ENCODE data around the gene CCDC158. TPM values are rescaled to one million over a fixed set of nuclear protein-coding genes. Genes with fewer than 3 reads are reported as not detected.

CCDC158 gene
- total and polyA plus RNA-seq, 11 donors: 0.01 to 0.75 (median 0.23) TPM; not detected in 2

DNA sequence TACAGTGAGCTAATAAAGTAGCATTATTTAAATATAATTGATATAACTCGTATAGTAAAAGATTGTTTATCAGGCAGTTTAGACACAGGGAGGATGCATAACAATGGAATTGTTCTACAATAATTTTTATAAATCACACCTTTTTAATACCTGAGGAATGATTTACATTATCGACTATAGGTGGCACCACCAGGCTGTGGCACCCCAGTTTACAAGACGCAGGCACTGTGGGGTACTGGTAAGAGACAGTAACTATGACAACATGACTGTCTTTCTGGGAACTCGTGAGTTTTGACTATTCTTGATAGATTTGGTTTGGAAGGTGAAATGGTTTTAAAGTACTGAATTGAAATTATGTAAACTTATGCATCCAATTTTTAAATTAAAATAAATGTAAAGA lies 141.5 kb downstream of the CCDC158 start:
- Histone ChIP-seq H3K9me3 (no peaks in the 10 kb centered on the region), H3K36me3 (no peaks in the 10 kb centered on the region), H3K4me3 (no peak overlapping the region), H3K4me1 (peaks cover 0 to 8% (median 0%) of the 10 kb centered on the region in 12 donors), H3K27ac (no peak overlapping the region), H3K27me3 (no peaks in the 10 kb centered on the region)
- intact Hi-C loops (cut with DNase I): loop anchor here in 1 of 10 donors (10.0 kb wide), 1 partner anchor 115 kb away; no protein-coding TSS in a partner anchor
- ATAC-seq (no peak), DNase-seq (no peak)
- TF ChIP-seq CTCF (IDR thresholded peaks at IDR 0.05): peak in 1 of 12 donors; percentile 16
- no peak for TF ChIP-seq POLR2A (IDR thresholded peaks at IDR 0.05)
- WGBS, 4 donors: 71 to 83% (median 79%) methylated on average over 4 of the region's 4 CpGs

DNA sequence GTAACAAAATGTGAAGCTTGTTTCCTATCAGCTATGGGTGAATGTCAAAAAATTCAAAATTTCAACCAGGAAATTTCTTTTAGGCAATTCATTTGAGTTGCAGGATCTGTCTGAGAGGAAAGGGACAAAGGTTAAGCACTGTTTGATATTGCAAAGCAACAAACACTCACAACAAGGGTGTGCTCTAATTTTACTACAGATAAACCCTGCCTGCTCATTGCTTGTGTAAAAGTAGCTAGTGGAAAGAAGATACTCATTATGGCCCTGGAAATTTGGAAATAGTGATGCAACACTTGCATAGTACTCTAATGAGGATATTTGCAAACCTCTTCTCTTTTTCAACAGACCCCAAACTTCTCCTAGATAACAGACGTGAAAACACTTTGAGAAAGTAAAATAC lies 142.4 kb downstream of the CCDC158 start:
- no peak for ATAC-seq
- Histone ChIP-seq H3K36me3 (no peaks in the 10 kb centered on the region), H3K9me3 (no peaks in the 10 kb centered on the region), H3K4me3 (no peak overlapping the region), H3K27me3 (no peaks in the 10 kb centered on the region), H3K4me1 (peaks cover 0 to 8% (median 0%) of the 10 kb centered on the region in 12 donors), H3K27ac (no peak overlapping the region)
- intact Hi-C loops (cut with DNase I): loop anchor here in 1 of 10 donors (10.0 kb wide), 1 partner anchor 114 kb away; no protein-coding TSS in a partner anchor
- TF ChIP-seq POLR2A (IDR thresholded peaks at IDR 0.05): no peak
- no peak for TF ChIP-seq CTCF (IDR thresholded peaks at IDR 0.05)
- DNase-seq: no peak
- 62 to 76% (median 70%) methylated on average over 1 of the region's 1 CpG for WGBS, 4 donors

DNA sequence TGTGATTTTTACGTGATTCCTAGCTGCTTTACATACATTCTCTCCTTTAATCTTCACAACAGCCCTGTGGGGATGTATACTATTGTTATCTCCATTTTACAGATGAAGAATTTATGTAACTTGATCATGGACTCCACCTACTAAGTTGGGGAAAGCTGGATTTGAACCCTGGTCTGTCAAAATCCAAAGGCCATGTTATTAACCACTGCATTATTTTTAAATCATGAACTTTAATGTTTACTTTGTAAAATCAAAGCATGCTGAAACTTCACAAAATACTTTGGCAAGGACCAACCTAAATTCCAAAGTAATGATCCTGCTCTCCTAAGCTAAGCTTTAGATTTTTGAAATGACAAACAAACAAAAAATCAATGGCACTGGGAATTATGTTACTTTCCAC lies 143.3 kb downstream of the CCDC158 start:
- Histone ChIP-seq H3K27ac (no peak overlapping the region), H3K36me3 (no peaks in the 10 kb centered on the region), H3K27me3 (no peaks in the 10 kb centered on the region), H3K9me3 (no peaks in the 10 kb centered on the region), H3K4me3 (no peak overlapping the region), H3K4me1 (peaks cover 0 to 8% (median 0%) of the 10 kb centered on the region in 12 donors)
- no peak for ATAC-seq
- intact Hi-C loops (cut with DNase I): loop anchor here in 1 of 10 donors (10.0 kb wide), 1 partner anchor 113 kb away; no protein-coding TSS in a partner anchor
- TF ChIP-seq POLR2A (IDR thresholded peaks at IDR 0.05): no peak
- TF ChIP-seq CTCF (IDR thresholded peaks at IDR 0.05): no peak
- 67 to 80% (median 80%) methylated on average over 1 of the region's 1 CpG for WGBS, 4 donors
- no peak for DNase-seq

DNA sequence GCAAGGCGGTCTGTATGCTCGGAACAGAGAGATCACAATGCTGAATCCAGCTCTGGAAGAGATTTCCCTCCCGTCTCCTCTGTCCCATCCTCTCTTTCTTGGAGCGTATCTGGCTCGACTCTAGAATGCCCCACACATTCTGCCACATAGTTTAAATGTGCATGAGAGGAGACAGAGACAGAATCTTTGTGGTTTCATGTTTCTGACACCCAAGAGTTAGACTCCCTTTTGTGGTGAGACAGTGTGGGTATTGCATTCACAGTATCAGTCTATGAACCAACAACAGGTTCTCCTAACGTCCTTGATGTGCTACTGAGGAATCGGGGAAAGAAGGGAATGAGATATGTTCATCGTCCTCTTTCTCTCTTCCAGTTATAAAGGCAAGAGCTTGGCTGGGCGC lies 144.1 kb downstream of the CCDC158 start:
- no peaks in the 10 kb centered on the region for H3K36me3 ChIP-seq
- no peaks in the 10 kb centered on the region for H3K27me3 ChIP-seq
- peaks cover 0 to 8% (median 0%) of the 10 kb centered on the region in 12 donors for H3K4me1 ChIP-seq
- ATAC-seq: no peak
- 86 to 88% (median 88%) methylated on average over 9 of the region's 9 CpGs for WGBS, 4 donors
- TF ChIP-seq POLR2A (IDR thresholded peaks at IDR 0.05) (no peak), CTCF (IDR thresholded peaks at IDR 0.05) (no peak)
- H3K27ac ChIP-seq: no peak overlapping the region
- no peaks in the 10 kb centered on the region for H3K9me3 ChIP-seq
- H3K4me3 ChIP-seq: no peak overlapping the region
- intact Hi-C loops (cut with DNase I): loop anchor here in 1 of 10 donors (10.0 kb wide), 1 partner anchor 112 kb away; no protein-coding TSS in a partner anchor
- DNase-seq: no peak

Measured in heart left ventricle (tissue), 16 donors.